HG03442 (cell line): ENCODE results near the gene NR2F1-AS1.

ENCODE experiments used
- ATAC-seq: cut with Tn5 transposase; IDR thresholded peaks from one replicate; pipeline ENCODE4 v1.9.1; 2021; ENCODE audit warnings: mild to moderate bottlenecking, moderate library complexity; ENCODE audit not compliant: unreplicated experiment

Gene NR2F1-AS1

GRCh38 chr5:93580927-93581445 is at the start of gene NR2F1-AS1:
Gene NR2F1-AS1, minus strand, starts transcription at chr5:93581219.
- ATAC-seq = peak; percentile 32

GRCh38 chr5:93626801-93627200 is 45.8 kb upstream of the NR2F1-AS1 start:
- no peak for ATAC-seq

DNA sequence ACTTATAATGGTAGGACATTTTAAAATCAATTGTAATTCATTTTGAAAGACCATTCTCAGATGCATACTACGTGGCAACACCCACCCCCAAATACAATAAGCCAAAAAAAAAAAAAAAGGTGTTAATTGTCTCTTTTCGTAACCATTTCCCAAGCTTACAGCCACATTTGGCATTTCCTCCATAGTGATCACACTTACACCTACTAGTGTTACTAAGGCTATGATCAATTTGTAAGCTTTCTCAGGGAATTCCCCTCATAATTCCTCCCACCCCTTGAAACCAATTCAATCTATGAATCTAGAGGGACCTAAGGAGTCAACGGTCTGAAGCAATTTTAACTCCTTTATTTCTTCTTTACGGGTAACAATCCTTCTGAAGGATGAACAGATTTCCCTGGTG is 42.1 kb upstream of the NR2F1-AS1 start:
- ATAC-seq = no peak

DNA sequence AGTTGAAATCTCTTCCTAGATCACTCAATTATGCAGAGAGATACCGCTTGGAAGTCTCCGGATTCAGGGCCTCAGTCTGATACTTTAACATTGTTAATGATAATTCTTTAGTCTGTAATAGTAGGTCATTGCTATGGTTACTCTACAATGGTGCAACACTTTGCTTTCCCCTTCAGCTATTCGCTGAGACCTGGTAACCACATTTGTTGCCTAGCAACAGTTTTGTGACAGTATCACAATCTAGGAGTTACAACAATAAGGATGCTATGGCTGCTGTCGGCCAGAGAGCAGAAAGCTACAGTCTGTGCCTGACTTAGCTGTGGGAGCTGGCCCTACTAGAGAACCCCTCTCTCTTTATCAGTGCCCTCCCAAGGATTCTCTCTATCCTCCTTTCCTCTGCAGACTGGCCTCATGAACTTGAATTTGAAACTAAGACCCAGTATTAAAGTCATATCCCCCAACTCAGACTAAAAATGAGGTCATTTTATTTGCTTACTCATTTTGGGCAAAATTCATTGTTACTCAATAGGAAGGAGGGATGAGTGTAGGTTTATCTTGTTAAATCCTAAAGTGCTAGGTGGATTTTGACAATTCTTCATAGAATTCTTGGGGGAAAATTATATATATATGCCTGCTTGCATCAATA is 41.3 kb upstream of the NR2F1-AS1 start:
- ATAC-seq = no peak

GRCh38 chr5:93621327-93621798 is 40.3 kb upstream of the NR2F1-AS1 start:
- peak; percentile 22 for ATAC-seq

DNA sequence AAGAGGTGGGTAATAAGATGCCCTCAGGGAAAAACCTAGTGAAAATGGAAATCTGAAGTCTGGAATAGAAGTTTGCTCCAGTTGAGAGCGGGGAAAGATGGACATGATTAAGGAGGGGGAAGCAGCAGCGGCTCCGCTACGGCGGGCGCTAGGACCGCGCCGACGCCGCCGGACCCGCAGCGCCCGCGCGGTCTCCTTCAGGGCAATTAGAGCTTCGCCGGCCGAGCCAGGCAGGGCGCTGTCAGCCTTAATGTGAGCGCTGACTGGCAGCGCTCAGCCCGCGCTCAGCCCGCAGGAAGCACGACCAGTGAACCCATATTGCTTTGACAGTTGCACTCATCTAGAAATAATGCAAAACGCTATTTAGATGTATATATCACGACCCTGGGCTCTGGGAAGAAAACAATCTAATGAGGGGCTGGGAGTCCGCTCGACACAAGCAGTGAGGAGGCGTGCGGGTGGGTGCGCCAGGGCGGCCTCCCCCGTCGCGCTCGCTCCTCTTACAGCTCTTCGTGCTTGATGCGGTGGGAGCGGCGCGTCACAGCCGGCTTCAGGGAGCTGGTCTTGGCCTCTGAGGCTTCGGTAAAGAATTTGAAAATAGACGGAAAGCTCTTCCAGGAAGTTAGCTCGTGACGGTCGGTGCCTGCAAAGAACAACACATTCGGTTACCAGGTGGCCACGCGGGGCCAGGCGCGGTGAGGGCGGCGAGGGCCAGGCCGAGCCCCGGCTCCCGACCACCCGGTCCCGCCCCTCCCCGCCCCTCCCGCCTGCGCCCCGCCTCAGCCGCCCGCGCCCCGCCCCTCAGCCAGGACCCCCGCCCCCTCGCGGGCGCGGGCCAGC is 39.7 kb upstream of the NR2F1-AS1 start:
- peak; percentile 96 for ATAC-seq

DNA sequence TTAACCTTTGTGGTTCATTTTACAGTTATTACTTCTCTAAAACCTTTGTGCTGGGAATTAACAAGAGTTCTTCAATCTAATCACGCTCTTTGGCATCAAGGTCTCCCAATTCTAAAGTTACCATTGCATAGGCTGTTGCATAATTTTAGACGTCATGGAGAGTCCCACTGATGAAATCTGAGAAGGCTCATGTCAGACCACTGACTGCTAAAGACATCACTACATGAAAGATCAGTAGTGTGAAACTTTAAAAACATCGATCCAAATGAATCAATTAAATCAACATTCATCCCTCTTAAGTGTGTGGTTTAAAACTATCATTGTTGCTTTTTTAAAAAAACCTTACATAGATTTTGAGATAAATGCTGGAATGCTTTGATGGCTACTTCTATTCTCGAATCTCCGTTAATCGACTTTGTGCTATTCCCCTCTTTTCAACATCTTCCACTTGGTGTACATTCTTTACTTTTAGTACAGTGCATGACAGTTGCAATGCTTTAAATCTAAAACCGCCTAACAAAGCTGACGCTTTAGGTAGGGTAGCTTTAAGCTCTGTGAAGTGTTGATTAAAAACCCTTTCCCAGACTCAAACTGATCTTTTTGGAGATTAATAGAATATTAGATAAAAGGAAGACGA is 35.6 kb upstream of the NR2F1-AS1 start:
- ATAC-seq = no peak

GRCh38 chr5:93612855-93613243 is 31.8 kb upstream of the NR2F1-AS1 start:
- no peak for ATAC-seq

DNA sequence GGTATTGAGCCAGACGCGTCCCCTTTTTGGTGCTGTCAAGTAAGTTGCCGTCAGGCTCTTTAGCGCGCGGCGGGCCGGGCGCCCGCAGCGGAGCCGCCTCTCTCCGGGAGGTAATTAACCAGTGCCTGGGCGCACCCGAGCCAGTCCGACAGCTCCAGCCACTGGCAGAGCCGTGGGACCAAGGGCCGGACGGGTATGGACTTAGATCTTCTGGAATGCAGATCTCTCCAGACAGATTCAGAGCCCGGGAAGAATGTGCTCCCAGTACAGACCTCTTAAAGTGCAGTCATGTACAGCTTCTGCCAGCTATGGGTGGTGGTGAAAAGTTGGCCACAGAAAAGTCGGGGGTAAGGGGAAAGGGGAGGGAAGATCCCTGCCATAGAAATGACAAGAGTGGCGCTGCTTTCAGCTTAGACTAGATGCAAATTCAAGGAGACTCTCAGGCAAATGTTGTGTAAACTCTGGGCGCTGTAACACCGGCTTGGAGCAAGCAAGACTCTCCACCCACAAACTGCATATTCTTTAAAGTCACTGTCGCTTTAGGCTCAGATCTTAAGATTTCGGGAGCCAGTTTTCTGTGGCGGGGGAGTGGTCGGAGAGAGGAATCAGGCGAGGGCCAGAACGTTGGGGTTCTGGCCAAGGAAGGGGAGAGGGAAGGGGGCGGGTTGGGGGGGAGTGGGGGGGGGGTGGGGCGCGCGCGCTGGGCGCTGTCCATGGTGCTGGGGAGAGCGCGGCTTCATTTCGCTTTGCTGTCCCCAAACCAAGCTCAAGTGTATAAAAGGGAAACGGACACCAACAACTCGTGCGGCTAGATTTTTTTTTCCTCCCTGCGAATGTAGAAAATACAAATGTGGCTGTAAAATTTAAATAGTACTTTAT is 31.2 kb upstream of the NR2F1-AS1 start:
- ATAC-seq = no peak

DNA sequence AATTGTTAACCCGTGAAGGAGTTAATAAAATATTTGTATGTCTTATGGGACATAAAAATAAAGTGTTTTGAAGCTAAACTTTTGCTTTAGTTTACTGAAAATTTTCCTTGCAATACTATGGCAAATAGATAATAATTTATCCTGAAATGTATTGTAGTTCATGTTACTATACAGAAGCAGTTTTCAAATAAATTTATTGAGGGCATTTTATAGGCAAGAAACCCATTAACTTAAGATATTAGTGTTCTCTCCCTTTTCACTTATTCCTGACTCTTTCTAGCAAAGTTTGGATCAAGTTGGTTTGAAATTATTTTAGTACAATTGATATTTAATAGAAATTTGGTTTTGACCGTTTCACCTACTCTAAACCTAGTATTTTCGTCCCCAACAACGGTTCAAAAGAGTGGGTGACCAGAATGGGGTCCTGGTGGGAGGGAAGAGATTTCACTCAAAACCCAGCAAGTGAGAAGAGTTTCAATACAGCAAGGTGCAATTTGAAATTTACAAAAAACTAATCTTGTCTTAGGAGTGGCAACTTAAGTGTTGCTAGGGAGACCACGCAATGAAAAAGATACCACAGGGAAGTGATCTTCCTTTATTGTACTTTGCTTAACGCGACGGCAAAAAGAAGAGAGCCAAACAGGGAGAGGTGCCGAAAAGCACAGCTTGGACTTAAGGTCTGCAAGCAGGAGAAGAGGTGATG is 30.4 kb upstream of the NR2F1-AS1 start:
- ATAC-seq = no peak

DNA sequence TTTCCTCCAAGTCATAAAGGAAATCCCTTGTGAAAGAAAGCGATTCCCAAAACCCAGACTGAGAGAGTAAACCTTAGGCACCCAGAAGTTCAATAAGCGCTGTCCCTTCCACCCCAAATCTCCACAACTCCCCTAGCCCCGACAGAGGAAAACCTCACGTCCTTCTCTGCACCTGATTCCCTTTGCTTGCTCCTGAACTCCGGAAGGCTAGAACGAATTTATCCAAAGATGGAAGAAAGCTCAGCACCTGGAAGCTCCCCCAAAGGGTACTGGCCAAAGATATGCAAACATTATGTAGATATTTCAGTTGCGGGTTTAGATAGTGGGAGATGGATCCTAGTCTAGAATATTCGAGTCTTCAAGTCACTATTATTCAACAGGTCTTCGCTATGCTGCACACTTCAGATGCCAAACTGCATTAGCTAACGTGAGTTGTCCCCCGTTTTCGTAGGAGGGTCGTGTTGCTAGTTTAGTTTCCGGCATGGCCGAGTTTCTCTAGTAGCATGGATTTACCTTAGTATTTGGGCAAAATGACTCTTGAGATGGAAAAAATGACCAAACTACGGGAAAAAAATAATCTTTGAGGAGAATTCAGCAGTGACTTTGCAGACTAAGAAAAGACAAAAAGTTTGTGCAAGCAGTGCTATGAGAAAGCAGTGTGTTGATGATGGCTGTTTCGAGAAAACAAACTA is 29.7 kb upstream of the NR2F1-AS1 start:
- no peak for ATAC-seq

DNA sequence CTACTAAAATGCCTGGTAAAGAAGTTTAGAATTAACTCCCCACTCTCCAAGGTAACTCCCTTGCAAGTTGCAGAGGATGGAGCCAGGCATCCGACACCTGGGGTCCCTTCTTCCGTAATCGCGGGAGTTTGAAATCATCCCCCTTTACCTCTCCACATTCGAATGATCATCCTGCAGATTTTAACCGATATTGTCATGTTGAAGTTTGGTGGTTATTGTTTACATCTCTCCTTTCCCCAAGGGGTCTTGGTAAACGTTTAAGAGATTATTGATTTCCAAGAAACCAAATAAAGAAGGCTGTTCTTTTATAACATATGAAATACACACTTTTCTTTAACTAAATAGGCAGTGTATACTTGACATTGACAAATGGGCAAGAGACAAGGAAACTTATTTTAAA is 28.7 kb upstream of the NR2F1-AS1 start:
- no peak for ATAC-seq

DNA sequence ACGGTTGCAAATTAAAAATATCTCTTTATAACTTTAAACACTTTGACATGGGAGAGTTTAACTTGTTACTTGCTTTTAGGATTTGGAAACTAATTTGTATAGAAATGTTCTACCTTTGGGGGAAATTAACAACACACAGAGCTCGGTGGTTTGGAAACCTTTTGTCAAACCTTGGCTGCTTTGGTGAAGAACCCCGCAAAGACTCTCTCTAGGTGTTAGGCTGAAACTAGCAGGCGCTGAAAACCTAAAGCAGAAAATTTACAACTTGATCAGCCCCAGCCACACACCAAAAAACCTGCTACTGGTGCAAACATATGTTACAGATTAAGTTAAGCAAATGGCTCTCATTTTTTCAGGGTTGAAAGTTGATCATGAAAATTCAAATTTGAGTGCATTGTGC is 27.8 kb upstream of the NR2F1-AS1 start:
- no peak for ATAC-seq

DNA sequence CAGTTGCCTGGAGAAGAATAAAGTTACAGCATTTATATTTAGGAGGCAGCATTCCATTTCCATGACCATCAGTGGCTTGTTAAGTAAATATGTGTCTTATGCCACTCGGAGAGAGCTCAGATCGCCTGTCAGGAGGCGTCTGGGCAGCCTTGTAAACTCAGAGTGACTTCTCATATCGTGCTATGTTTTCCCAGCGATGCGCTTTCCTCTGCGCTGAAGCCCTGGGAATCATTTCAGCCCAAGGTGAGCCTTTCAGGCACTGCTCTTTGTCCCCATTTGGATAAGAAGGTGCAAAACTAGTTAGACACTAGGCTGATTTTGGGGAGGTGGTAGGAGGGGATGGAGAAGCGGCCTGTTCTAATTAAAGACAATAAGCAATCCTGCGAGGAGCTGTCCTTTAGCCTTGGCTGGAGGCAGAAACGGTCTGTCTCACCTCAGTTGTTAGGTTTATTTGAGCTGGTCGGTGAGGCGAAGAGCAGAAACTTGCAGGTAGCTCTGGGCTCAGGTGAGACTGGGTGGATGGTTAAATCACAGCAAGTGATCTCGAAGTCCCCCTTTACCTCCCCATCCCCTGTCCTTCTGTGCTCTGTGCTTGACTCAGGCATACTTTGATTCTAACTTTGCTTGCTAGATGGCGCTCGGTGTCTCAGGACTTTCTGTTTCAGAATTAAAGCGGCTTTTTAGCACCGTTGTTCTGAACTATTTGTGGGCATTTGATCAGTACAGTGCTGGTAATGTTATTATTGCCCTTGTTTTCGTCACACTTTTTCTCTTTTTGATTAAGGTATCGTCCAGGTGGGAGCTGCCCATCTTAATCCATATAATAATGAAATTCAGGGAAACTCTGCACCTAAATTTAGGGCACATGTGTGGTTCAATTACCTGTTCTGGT is 26.6 kb upstream of the NR2F1-AS1 start:
- ATAC-seq = peak; percentile 83

GRCh38 chr5:93606382-93606752 is 25.3 kb upstream of the NR2F1-AS1 start:
- no peak for ATAC-seq

- no peak for ATAC-seq
Measured at GRCh38 chr5:93604644-93605515, 23.9 kb upstream of the NR2F1-AS1 start.

DNA sequence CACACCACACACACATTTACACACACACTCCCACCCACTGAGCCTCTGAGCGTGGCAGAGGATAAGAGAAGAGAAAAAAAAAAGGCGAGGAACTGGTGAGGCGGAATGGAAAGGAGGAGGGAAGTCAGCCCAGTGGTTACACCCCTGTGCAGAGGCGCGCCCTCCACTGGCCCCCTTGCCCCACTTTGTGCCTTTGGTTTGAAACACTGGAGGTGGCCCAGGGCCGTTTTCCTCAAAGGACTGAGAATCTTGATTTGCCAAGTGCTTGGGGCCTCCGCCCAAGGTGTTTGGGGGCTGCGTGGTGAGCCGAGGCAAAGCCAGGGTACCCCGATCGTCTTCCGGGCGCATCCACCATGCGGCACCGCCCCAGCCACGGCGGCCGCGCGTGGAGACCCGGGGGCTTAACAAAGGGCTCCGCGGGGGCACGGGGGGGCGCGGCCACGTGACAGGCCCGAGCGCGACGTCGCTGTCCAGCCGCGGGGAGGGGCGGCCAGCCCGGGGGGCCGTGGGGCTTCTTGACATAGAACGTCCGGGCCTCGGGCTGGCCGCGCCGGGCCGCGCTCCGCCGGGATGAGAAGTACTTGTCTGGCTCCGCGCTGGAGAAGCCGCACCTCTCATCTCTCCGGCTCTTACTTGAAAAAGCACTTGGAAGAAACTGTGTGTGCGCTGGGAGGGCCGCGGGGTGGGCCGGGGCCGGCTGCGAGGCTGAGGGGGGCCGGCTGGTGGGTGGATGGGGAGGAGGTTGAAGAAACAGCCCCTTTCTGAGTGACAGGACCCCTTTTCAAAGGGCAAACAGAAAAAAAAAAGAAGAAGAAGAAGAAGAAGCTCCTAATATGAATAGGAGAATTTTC is 23.0 kb upstream of the NR2F1-AS1 start:
- no peak for ATAC-seq
